LNCAP (cell line): Measurements from ENCODE around the gene CCDC183.

ENCODE experiments used
- TF ChIP-seq, protein P1 (sequence below): fragments of 450-650 bp; IDR thresholded peaks from 2 replicates; pipeline ENCODE4 v1.5.1; 2017; ENCODE audit warnings: mild to moderate bottlenecking

The CCDC183 gene

GRCh38 chr9:136796238-136796774, at the start of gene CCDC183:
Gene CCDC183 (plus strand): TSS chr9:136796338. CDS start chr9:136796398, 60 bp downstream.
- TF ChIP-seq, protein P1, sequence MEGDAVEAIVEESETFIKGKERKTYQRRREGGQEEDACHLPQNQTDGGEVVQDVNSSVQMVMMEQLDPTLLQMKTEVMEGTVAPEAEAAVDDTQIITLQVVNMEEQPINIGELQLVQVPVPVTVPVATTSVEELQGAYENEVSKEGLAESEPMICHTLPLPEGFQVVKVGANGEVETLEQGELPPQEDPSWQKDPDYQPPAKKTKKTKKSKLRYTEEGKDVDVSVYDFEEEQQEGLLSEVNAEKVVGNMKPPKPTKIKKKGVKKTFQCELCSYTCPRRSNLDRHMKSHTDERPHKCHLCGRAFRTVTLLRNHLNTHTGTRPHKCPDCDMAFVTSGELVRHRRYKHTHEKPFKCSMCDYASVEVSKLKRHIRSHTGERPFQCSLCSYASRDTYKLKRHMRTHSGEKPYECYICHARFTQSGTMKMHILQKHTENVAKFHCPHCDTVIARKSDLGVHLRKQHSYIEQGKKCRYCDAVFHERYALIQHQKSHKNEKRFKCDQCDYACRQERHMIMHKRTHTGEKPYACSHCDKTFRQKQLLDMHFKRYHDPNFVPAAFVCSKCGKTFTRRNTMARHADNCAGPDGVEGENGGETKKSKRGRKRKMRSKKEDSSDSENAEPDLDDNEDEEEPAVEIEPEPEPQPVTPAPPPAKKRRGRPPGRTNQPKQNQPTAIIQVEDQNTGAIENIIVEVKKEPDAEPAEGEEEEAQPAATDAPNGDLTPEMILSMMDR = no peak

DNA sequence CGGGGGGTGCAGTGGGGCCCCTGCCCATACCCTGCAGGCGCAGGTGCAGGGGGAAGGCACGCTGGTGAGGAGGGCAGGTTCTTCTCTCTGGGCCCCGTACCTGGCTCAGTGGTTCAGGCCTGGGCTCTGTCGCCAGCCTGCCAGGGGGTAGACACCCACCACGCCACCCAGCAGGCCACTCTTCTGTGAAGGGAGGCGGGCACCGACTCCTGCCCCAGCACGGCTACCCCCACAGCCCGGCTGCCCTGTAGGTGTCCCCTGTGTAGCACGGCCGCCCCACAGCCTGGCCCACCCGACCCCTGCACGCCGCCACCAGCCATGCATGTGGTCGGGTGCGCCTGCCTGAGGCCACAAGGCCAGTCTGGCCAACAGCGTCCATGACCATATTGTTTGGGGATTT, 49.5 kb upstream of the CCDC183 start:
- TF ChIP-seq, protein P1 = no peak

DNA sequence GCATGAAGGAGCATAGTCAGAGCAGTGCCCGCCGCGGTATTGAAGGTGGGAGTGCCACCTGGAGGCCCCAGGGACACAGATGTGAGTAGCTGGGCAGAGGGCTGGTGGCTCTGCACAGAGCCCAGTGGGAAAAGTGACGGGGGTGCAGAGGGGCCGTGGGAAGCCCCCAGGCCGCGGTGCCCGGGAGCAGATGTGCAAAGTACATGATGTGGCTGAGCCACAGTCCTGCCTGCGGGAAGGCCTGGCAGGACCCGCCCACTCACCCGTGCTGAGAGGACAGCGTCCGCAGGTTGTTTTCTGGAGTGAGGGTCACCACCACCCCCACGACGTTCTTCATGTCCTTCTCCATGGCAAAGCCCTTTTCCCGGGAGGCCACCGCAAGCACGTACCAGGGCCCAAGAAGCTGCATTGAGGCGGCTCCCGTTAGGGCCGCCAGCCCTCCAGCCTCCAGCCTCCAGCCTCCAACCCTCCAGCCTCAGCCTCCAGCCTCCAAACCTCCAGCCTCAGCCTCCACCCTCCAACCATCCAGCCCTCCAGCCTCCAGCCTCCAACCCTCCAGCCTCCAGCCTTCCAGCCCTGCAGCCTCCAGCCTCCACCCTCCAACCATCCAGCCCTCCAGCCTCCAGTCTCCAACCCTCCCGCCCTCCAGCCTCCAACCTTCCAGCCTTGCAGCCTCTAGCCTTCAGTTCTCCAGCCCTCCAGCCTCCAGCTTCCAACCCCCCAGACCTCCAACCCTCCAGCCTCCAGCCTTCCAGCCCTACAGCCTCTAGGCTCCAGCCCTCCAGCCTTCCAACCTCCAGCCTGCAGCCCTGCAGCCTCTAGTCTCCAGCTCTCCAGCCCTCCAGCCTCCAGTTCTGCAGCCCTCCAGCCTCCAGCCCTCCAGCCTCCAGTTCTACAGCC, 48.7 kb upstream of the CCDC183 start:
- TF ChIP-seq, protein P1 = no peak

GRCh38 chr9:136748201-136748600, 47.9 kb upstream of the CCDC183 start, which contains the start of gene LCN6:
Gene LCN6 (minus strand): TSS chr9:136748525. CDS start chr9:136748483, 42 bp downstream.
- TF ChIP-seq, protein P1 = no peak

DNA sequence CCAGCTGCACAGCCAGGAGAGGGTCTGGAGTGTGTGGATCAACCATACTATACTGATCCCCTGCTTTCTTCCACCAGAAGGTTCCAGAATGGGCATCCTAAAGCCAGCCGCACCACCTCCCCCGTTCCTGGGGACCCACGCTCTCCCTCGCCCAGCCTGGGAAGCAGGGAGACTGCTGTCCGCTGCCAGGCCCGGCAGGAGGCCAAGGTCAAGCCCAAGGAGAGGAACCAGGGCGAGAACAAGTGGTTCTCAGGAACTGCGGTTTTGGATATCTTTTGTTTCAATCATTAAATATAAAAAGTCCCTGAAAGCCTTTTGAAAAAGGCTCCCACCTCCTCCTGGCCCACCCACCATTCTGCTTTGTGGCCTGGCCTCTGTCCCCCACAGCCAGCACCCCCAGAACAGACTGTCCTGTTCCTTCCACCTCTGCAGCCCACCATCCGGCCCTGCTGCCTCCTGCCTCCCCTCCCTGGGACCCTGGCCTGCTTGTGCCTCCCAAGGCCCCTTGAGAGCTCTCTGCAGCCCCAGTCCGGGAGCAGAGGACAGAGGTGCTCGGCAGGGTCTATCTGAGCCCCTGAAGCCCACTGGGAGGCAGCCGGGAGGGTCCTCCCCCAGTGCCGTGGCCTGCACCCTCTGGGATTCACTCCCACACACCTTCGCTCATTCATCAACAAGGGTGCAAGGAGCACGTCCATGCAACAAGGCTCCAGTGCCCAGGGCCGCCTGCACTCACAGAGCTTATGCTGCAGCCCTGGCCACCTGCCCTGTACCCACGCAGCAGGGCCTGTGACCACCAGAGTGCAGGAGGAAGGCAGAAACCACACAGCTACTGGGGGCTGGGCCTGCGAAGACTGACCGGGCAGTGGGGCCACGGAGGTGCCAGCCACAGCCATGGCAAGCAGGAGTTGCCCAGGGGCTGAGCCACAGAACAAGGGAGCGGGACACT, 47.2 kb upstream of the CCDC183 start:
- TF ChIP-seq, protein P1 = no peak

- TF ChIP-seq, protein P1 = no peak
Observed at GRCh38 chr9:136750526-136750925, 45.6 kb upstream of the CCDC183 start.

GRCh38 chr9:136751244-136751643, 44.9 kb upstream of the CCDC183 start:
- TF ChIP-seq, protein P1 = no peak
